ENCODE results near the gene THUMPD2. TPM values are rescaled to one million over a fixed set of nuclear protein-coding genes. Genes with fewer than 3 reads are reported as not detected.

Gene THUMPD2
- total RNA-seq, 1 experiment from 2014 or later: 19.5 TPM

GRCh38 chr2:39741871-39742270, 37.2 kb downstream of the THUMPD2 start:
- H2BK20ac ChIP-seq (ENCODE audit: low read depth, low read length, poor library complexity, severe bottlenecking): no peak overlapping the region
- no peak overlapping the region for H4K5ac ChIP-seq (ENCODE audit: insufficient read length, low read depth, low read length)
- H4K8ac ChIP-seq (replicated peaks; ENCODE audit: insufficient read length, low read depth, low read length): no peak overlapping the region
- no peak overlapping the region for H3K4me2 ChIP-seq (ENCODE audit: insufficient read depth, insufficient read length, low read length)
- no peak overlapping the region for H3K23ac ChIP-seq (ENCODE audit: insufficient read length, low read depth, low read length)
- H3K27ac ChIP-seq (ENCODE audit: insufficient read length, low read depth, low read length): no peak overlapping the region
- no peaks in the 10 kb centered on the region for H3K79me2 ChIP-seq (ENCODE audit: insufficient read depth, low read length)
- H2AFZ ChIP-seq (ENCODE audit: low read length): no peak overlapping the region
- H2AK5ac ChIP-seq (ENCODE audit: insufficient read length, low read length): no peak overlapping the region
- no peaks in the 10 kb centered on the region for H3K9me3 ChIP-seq (ENCODE audit: control insufficient read depth, low read depth, low read length)
- H4K91ac ChIP-seq (ENCODE audit: insufficient read length, low read depth, low read length): no peak overlapping the region
- no peak overlapping the region for H3K14ac ChIP-seq (ENCODE audit: insufficient read depth, low read length)
- H3K27me3 ChIP-seq (ENCODE audit: insufficient read depth, low read length): no peaks in the 10 kb centered on the region
- H2BK5ac ChIP-seq (ENCODE audit: insufficient read length, low read length): no peak overlapping the region
- no peak overlapping the region for H3K27ac Mint-ChIP-seq
- no peak overlapping the region for H3K4me3 Mint-ChIP-seq
- H3K4me1 Mint-ChIP-seq: peaks cover 18 to 20% of the 10 kb centered on the region in 2 experiments
- H2BK120ac ChIP-seq (ENCODE audit: low read depth, low read length, poor library complexity, severe bottlenecking): no peak overlapping the region
- H3K36me3 Mint-ChIP-seq (ENCODE audit: insufficient read depth in 1 of 3, low read depth in 3 of 3): peaks cover 8 to 40% (median 14%) of the 10 kb centered on the region in 3 experiments
- H3K9ac ChIP-seq (ENCODE audit: extremely low read depth, insufficient read length, low read length): no peak overlapping the region
- no peak for DNase-seq
- WGBS (ENCODE audit: extremely low coverage, insufficient read length, low lambda C conversion rate): no CpG with 5 or more reads among the region's 1 CpG
- peaks cover 3% of the 10 kb centered on the region; the same call in 1 of the 2 replicates for H3K4me1 ChIP-seq (ENCODE audit: insufficient read depth, low read length)
- H3K56ac ChIP-seq (ENCODE audit: insufficient read length, low read depth, low read length): no peak overlapping the region
- no peak for TF ChIP-seq CTCF (conservative IDR thresholded peaks at IDR 0.05)
- H3T11ph ChIP-seq (ENCODE audit: low read length): no peak overlapping the region
- H3K27me3 Mint-ChIP-seq (ENCODE audit: low read depth): no peaks in the 10 kb centered on the region
- no peaks in the 10 kb centered on the region for H3K79me1 ChIP-seq (ENCODE audit: insufficient read depth, low read depth, low read length, poor library complexity, severe bottlenecking)
- H3K23me2 ChIP-seq (ENCODE audit: insufficient read length, low read depth, low read length, poor library complexity, severe bottlenecking): no peaks in the 10 kb centered on the region
- H2BK15ac ChIP-seq (ENCODE audit: low read depth, low read length): no peak overlapping the region
- no peak overlapping the region for H3K18ac ChIP-seq (ENCODE audit: insufficient read length, low read depth, low read length)
- no peak overlapping the region for H3K4ac ChIP-seq (ENCODE audit: low read depth, low read length)
- no peaks in the 10 kb centered on the region for H4K20me1 ChIP-seq (ENCODE audit: control insufficient read depth, insufficient read depth, insufficient read length)
- H2BK12ac ChIP-seq (ENCODE audit: insufficient read length, low read depth, low read length): no peak overlapping the region
- H3K9me3 Mint-ChIP-seq: no peaks in the 10 kb centered on the region

Data from H9 (cell line).